ENCODE results near the gene FAM210A.

Gene FAM210A

GRCh38 chr18:13642440-13642827 is 83.9 kb downstream of the FAM210A start:
- FAIRE-seq, result no peak

DNA sequence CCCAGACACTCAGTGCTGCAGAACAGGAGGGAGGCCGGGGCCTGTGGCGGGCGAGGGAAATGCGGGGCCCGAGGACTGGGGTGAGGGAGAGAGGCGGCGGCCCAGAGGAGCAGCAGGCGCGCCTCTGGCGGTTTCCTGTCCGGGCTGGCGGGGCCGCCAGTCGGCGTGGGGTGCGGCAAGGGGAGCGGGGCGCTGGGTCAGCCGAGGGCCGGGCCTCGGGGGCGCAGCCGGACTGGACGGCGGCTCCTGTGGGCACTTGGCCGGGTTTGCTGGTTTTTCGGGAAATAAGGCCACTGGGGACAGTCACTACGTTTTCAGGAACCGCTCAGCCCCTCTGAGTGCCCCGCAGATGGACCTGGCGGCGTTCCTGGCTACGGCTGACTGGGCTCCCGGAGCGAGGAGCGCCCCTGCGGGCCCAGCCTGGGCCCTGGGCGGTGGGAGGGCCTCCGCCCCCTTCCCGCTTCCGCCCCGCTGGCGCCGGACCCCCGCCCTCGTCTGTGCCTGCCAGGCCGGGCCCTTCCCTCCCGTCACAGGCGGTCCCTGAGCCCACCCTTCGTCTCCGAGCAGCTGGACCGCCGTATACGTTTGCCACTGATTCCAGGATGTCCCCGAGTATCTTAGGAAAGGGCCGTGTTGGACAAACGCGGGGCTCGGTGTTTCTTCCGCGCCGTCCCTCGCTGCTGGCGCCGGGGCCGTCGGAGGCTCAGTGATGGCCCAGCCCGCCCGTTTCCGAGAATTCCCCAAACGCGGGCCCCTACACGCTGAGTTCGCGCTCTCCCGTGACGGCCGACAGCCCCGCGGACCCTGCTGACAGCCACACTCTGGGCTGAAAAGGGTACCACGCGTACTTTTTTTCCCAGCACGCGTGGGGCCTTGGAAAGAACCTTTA is 84.6 kb downstream of the FAM210A start:
- FAIRE-seq, result no peak

DNA sequence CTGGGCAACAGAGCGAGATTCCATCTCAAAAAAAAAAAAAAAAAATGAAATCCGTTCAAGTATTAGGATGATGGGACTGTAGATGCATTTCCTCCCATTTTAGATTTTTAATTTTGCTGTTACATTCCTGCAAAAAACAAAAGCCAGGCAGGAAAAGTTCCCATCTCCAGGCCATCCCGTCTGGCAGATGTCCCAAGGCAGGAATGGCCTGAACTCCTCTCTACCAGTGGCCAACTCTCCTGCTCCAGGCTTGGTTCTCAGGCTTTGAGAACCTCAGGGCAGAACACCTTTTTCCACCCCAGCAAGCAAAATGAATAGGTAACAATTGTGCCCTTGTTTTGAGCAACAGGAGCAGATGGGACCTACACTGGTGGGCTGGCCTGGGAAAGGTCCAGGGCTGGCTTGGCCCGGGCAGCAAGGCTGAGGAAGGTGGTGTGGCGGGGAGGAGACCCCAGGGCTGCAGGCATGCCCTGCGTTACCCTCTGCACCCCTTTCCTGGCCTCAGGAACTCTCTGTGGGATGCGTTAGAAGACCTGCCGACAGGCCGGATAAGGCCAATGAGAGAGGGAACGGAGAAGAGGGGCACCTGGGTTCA is 86.0 kb downstream of the FAM210A start:
- no peak for FAIRE-seq

DNA sequence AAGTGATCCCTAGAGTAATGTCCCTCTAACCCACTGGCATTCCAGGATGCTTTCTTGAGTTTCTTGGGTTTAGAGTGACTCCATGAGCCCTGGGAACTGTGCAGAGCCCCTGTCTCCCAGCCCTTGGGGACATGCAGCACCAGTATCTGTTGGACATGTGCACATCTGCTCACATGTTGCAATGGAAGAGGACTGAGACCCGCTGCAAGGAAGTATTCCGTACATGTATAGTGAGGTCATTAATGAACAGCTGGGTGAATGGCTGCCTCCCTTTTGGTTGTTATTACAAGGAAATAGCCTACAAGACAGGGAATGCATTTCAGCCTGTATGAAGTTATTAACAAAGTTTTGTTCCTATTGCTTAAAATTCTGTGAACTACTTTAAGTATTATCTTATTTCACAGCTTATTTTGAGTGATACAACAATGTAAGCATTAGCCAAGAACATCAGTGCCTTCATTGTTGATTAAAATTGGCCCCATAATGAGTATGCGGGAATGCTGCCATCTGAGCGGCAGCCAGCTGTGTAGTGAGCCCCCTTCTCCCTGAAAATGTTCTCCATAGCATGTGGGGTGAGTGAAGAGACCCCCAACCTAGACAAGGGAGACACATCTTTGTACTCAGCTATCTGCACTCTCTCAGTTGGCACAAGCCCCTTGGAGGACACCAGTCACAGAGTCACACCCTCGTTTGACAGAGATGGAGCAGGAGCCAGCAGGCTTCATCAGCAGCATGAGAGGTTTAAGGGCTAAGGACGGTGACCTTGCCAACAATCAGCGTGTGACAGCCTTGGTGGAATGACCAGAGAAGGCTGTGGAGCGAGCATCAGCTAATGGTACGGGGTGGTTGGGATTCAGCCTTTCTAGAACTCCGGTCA is 87.4 kb downstream of the FAM210A start:
- no peak for FAIRE-seq

DNA sequence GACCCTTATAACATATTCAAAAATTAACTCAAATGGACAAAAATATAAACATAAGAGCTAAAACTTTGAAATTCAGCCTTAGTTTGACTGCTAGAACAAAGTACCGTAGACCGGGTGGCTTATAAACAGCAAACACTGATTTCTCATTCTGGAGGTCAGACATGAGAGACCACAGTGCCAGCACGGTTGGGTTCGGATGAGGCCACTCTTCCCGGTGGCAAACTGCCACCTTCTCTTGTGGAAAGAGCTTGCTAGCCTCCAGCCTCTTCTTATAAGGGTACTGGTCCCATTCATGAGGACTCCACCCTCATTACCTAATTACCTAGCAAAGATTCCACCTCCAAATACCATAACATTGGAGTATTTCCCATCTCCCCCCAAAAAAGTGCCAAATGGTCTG is 91.3 kb downstream of the FAM210A start:
- FAIRE-seq, result no peak

DNA sequence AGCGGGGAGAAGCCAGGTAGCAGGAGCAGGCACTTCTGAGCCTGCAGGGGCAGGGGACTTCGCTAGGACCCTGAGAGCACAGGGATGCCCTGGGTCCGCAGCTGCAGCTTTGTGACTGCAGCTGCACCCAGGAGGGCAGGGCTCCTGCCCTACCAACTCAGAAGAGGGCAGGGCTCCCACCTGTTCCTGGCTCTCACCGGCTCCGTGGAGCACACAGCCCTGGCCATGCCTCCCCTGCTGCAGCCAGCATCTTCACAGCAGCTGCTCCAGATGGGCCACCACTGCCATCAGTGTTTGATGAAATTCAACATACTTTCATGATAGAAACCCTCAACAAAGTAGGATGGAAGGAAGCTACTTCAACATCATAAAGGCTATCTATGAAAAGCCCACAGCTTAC is 92.7 kb downstream of the FAM210A start:
- no peak for FAIRE-seq

DNA sequence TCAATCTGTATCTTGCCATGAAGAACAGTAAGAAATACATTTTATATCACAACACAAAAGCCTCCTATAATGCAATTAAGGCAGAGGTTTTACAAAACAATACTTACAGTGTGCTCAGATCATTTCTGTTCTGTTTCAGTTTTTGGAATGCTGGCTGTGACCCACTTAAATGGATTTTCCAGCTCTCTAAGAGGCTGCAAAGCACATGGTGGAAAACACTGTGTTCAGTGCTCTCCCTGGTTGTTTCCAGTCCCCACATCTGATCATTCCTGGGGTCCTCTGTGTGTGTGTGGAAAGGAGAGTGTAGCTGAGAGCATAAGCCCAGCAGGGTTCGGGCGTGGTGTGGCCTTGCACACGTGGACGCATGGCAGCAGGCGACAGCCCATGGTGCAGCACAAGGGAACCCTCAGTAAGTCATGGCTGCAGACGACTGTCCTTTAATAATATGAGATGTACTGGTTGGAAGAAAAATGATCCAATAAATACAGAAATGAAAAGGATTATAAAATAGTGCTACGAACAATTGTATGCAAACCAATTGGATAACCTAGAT is 95.6 kb downstream of the FAM210A start:
- no peak for FAIRE-seq

DNA sequence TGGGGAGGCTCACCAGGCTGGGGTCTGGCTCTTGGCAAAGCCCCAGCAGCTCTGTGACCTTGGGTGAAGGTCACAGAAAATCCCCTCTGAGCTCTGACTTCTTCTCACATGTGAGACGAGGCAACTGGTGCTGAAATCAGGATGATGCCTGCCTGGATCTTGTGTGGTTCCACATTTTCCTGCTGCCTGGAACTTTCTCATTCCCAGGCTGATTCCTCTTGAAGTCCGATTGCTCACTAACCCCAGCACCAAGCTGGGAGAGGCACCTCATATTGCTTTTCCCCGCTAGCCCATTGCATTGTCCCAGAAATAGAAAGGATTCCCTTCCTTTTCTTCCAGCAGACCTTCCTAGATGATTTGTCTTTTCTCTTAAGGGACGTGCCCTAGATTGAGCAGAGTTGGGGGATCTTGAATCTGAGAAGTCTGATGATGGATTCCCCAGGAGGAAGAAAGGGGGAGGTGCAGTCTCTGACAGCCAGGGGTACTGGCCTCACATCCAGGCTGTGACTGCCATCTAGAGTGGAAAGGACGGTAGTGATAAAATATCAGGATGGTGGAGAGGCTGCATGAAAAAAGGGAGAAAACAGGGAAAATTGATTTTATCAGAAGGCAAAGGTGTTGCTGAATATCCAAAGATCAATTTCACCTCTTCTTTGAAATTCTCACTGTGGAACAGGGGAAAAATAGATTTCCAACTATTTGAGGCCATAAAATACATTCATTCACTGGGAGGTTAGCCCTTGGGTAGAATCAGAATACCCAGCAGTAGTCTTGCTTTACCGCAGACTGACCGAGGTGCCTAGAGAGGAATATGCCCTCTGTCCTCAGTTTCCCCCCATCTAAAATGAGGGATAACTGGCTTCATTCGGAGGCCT is 96.3 kb downstream of the FAM210A start:
- no peak for FAIRE-seq

DNA sequence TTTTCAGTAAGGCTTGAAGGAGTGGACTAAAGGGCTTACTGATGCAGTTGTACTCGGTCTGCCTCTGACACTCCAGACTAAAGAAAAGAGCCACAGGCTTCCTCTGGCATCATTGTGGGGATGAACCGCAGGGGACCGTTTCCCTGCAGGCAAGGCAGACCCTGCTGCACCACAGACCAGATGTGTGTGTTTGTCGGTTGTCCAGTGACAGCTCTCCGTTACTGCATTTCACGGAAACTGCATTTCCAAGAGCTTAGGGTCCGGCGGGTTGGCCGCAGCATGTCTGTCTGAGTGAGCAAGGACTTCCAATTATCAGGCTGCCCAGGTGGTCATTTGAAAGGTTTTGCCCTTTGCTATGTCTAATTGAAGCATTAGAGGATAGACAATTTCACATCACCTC is 98.1 kb downstream of the FAM210A start:
- no peak for FAIRE-seq

DNA sequence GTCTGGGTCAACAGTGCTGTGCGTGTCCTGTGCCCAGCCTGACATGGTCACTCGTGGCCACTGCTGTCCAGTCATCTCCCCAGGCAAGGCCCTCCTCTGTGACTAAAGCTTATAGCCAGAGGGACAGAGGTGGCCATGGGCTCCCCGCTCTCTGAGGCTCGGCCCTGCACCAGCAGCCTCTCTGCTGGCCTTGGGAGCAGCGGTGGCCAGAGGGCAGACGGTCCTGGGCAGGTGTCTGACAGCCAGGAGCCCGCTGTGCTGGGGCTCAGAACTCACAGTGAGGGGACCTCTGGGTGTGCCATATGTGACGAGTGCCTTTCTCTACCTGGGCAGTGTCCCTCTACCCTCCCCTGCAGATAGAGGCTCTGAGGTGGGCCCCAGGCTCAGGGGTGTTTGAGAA is 98.7 kb downstream of the FAM210A start:
- FAIRE-seq, result no peak

GRCh38 chr18:13626544-13626908 is 99.8 kb downstream of the FAM210A start:
- FAIRE-seq, result no peak

DNA sequence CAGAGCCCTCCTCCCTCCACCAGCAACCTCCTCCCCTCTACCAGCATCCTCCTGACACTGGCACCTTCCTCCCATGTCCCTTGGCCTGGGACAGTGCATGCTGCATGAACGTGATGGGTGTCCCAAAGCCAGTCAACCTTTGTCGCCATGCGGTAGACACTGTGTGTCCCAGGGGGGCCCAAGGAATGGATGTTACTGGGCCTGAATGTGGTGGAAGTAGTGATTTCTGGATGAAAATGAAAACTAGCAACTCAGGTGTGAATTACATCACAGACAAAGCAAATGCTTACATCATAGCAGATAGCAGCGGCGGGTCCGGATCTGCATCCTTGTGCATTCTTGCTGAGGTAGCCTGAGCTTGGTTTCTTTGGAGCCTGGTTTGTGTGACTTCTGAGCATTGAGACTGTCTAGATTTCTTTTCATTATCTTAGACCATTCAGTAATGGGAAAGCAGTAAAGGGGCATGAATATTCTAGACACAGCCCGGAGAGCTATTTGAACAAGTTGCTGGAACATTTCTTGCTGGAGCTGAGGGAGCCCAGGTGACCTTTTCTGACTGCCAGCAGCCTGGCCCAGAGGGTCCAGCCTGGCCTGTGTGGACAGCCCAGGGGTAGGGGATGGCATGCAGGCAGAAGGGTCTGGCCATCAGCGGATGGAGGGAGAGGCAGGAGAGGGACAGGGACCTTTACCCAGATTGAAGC is 100.4 kb downstream of the FAM210A start:
- no peak for FAIRE-seq

DNA sequence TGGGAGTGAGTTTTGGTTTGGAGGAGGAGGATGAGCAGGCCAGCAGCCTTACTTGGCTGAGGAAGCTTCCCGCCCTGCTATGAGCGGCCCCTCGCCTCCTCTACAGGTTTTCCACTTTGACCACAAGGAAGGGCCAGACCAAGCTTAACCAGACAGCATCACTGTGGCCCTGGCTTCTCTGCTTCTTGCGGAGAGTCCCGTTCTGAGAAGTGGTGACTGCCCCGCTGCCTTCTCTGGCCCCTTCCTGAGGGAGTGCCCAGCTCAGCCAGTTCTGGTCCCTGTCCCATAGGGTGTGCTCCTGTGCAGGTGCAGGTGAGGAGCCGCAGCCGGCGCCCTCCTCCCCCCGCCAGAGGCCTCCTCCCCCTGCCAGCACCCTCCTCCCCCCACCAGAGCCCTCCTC is 101.0 kb downstream of the FAM210A start:
- no peak for FAIRE-seq

DNA sequence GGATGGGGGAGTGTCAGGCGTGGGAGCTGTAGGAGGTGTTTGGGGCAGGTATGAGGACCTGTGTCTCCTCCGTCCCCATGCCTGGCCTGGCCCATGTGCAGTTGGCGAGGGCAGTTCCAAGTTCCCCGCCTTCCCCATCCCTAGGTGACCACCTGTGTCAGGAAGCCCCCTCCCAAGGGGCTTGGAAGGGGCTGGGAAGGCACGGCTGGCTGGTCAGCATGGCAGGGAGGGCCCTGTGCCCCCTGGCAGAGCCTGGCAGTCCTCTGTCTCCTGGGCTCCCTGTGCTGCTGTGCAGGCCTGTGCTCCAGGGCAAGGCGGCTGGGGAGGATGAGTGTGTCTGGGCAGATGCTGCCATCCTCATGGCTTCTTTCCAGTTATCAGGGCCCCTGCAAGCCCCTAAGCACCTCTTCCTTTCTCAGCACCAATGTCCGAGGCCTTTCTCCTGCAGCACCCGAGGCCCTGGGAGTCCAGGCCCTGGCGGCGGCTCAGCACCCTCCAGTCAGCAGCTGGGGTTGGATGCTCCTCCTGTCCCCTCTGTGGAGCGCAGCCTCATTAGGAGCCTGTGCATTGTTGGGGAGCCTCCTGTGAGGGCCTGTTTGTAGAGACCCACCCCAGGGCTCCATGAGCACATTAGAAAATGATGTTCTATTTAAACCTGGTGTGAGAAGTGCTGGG is 101.7 kb downstream of the FAM210A start:
- FAIRE-seq, result no peak

- no peak for FAIRE-seq
Observed at GRCh38 chr18:13623871-13624270, 102.5 kb downstream of the FAM210A start.

- FAIRE-seq, result no peak
Observed at GRCh38 chr18:13623348-13623747, 103.0 kb downstream of the FAM210A start.

DNA sequence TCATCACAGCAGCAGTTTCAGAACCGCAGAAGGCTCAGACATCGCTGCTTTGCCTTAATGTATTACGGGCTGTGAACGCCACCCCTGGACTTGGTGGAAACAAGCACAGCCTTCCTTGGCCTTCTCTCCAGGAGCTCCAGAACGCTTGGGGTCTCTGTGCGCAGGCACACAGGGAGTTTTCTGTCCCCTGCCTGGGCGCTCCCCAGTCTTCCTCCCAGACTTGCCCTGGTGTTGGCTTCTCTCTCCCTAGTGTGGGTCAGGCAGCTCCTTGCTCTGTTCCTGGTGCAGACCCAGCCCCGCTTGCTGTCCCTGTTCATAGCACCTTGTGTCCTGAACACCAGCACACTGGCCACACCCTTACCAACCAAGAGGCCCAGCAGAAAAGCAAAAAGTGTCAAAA is 103.6 kb downstream of the FAM210A start:
- no peak for FAIRE-seq

- FAIRE-seq, result no peak
Observed at GRCh38 chr18:13621886-13622619, 104.3 kb downstream of the FAM210A start.

DNA sequence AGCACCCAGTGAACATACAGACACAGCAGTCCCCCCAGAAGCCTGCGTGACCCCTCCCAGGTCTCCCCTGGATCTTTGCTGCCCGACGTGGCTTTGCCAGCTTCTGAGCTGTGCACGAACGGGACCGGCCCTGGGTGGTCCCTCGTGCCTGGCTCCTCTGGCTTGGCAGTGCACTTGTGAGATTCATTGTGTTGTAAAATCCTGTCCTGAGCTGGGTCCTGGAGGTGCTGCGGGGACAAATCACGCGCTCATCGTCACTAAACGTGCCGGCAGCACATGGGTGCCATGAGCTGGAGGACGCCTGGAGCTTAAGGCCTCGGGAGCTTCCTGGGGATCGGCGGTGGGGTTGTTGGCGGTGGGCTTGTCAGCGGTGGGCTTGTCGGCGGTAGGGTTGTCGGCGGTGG is 104.9 kb downstream of the FAM210A start:
- FAIRE-seq, result no peak

- no peak for FAIRE-seq
Observed at GRCh38 chr18:13620818-13621445, 105.4 kb downstream of the FAM210A start.
